NCI-H345 treated with DMSO at 0.1 percent for 48 hours (cell line): ENCODE data around the gene FAM47A.

ENCODE experiments used
- DNase-seq: peaks from one replicate; lab custom pipeline; 2025; ENCODE audit not compliant: unreplicated experiment; lab: John Stamatoyannopoulos, UW

Gene FAM47A

DNA sequence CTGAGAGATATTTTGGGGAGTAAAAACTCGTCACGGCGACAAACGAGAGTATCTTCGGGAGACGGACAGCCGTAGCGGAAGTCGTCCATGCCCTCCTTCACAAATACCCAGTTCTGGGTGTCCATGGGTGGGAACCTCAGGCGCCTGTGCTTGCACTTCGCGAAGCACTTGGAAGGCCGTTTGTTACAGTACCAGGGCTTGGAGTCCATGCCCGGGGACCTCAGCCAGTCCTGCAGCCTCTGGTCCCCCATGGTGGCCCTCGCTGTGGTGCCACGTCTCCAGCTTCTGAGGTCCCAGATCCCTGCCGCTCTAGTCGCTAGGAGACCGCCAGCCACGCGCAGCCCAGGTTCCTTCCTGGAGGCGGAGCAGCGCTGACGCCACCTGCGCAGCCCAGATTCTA is at the start of gene FAM47A:
Gene FAM47A, minus strand, starts transcription at position 287 of the 400 bp plus-strand sequence. Its CDS starts 36 bp downstream, at position 251.
- DNase-seq = no peak

DNA sequence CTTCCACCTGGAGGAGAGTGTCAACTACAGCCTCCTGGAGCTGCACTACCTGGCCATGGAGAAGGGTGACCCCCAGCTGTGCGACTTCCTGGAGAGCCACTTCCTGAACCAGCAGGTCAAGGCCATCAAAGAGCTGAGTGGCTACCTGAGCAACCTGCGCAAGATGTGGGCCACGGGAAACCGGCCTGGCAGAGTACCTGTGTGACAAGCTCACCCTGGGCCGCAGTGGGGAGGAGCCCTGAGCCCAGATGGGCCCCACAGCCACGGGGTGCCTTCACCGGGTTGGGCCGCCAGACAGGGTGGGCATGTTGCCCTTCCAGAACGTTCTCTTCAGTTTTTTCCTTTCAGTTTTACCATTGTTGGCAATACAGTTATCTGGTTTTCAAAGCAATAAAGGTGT is 15.2 kb upstream of the FAM47A start:
- DNase-seq = no peak

DNA sequence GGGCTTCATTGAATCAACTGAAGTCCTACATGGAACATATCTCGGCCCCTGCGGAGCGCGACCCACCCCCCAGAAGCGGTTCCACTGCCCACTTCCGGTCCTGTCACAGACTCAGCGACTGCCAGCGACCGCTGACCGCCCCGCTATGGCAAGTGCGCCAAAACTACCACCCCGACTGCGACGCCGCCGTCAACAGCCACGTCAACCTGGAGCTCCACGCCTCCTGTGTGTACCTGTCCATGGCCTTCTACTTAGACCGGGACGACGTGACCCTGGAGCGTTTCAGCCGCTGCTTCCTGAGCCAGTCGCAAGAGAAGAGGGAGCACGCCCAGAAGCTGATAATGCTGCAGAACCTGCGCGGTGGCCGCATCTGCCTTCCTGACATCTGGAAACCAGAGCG is 14.8 kb upstream of the FAM47A start:
- no peak for DNase-seq

DNA sequence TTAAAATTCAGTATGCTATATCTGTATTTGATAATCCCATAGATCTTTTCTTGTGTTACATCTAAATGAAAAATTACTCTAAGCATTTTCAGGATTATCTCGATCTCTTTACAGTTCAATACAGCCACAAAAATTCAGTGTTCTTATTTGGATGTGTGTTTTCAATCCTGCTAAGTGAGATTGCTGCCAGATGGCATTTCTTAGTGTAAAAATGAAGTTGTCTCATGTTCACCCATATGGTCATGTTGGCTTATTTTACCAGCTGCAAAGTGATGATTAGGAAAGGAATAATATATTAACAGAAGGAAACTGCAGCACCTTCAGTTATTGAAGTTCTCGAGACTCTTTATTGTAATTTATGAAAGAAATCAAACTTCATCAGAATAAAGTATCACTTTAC is 12.1 kb upstream of the FAM47A start:
- DNase-seq = no peak

- DNase-seq = no peak
Observed at GRCh38 chrX:34140816-34141215, 8.7 kb upstream of the FAM47A start.

DNA sequence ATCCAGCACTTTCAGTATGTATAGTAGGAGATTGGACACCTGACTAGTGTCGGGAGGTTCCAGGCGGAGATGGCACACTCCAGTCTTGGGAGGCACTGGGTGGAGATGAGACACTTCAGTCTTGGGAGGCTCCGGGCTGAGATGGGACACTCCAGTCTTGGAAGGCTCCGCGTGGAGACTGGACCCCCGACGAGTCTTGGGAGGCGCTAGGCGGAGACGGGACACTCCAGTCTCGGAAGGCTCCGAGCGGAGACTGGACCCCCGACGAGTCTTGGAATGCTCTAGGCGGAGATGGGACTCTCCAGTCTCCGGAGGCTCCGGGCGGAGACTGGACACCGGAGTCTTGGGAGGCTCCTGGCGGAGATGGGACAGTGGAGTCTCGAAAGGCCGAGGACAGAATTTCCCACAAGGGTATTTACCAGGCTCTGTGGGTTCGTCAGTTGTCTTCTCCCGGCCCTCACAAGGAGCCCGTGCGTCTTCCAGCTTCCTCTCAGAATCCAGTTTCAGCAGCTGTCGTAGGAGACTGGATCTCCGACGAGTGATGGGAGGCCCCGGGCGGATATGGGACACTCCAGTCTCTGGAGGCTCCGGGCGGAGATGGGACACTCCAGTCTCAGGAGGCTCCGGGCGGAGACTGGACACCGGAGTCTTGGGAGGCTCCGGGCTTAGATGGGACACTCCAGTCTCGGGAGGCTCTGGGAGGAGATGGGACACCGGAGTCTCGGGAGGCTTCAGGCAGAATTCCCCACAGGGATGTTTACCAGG is 952 bp downstream of the FAM47A start:
- no peak for DNase-seq

GRCh38 chrX:34130501-34130900 is 1.6 kb downstream of the FAM47A start:
- DNase-seq = no peak

- no peak for DNase-seq
Observed at GRCh38 chrX:34126011-34126410, 6.1 kb downstream of the FAM47A start.

DNA sequence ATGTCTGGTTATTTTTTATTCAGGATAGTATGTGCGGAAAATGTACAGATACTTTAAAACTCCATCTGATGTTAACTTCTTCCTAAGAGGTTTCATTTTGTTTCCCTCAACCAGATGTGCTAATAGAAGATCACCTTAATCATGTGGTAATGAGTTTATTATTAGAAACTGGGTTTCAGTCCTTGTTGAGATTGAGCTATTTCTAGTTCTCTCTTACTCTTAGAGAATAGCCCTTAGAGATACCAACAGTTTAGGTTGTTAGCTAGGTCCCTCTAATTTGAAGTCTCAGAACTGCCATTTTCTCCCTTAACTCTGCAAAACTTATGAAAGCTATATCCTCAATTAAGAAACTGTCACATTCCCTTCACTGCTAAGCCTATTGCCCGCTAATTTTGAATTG is 13.0 kb downstream of the FAM47A start:
- no peak for DNase-seq

DNA sequence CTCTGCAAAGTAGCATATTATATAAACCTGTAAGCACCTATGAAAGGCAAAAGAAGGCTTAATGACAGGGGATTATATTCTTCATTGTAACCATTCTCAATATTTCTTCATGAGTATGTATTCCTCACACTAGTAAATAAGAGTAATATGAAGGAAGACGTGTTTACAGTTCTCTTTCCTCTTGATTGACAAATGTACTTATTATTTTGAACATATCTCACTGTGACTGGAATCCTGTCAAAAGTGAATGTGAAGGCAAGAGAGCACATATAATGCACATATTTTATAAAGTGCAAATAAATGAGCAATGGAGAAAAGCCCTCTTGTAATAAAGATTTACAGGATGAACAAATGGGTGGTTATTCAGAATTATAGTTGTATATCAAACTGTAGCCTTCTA is 19.7 kb downstream of the FAM47A start:
- no peak for DNase-seq
